ENCODE measurements around the gene LMAN1L.

GRCh38 chr15:74768099-74768770, 44.4 kb upstream of the LMAN1L start:
- no peak for TF ChIP-seq POLR2A (IDR thresholded peaks at IDR 0.05)
- TF ChIP-seq, protein P1, sequence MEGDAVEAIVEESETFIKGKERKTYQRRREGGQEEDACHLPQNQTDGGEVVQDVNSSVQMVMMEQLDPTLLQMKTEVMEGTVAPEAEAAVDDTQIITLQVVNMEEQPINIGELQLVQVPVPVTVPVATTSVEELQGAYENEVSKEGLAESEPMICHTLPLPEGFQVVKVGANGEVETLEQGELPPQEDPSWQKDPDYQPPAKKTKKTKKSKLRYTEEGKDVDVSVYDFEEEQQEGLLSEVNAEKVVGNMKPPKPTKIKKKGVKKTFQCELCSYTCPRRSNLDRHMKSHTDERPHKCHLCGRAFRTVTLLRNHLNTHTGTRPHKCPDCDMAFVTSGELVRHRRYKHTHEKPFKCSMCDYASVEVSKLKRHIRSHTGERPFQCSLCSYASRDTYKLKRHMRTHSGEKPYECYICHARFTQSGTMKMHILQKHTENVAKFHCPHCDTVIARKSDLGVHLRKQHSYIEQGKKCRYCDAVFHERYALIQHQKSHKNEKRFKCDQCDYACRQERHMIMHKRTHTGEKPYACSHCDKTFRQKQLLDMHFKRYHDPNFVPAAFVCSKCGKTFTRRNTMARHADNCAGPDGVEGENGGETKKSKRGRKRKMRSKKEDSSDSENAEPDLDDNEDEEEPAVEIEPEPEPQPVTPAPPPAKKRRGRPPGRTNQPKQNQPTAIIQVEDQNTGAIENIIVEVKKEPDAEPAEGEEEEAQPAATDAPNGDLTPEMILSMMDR (IDR thresholded peaks at IDR 0.05): no peak

Measured in upper lobe of left lung (tissue), 4 donors.